Muscle of arm (tissue), 14 donors: Measurements from ENCODE around the gene C3orf33. TPM values are rescaled to one million over a fixed set of nuclear protein-coding genes. Genes with fewer than 3 reads are reported as not detected.
"Not testable (repeated sequence)": the region's sequence is repeated elsewhere in the genome, so short reads cannot be mapped to it uniquely, and the experiment has no call there.

Experiments used
- DNase-seq: peaks from one replicate; pipeline ENCODE4 v3.0.0-alpha.2; 2013
- long read RNA-seq, 11 donors: transcript quantifications; one replicate each; lab custom pipeline, GENCODE V29; 2026
- polyA plus RNA-seq, 12 donors: library from polyadenylated mRNA; unstranded; fragments of 120-200 nt; gene quantifications; one replicate each; pipeline ENCODE4 v1.2.1, GENCODE V29; 2013; ENCODE audit not compliant: insufficient read length in 12 of 12

The C3orf33 gene
- polyA plus RNA-seq, result 1 to 10 TPM in 10 of 12 donors, not detected in 2; 3.0 to 6.2 (median 4.1) TPM
- long read RNA-seq, donor 1, partial matches to known transcripts, result 0 of 3 reads
- long read RNA-seq, donor 1, other reads (novel, unspliced or antisense), result 0 of 3 reads
- long read RNA-seq, donor 2, partial matches to known transcripts, result 0 of 2 reads
- long read RNA-seq, donor 2, other reads (novel, unspliced or antisense), result 0 of 2 reads
- long read RNA-seq, donor 3, partial matches to known transcripts, result 0 of 2 reads
- long read RNA-seq, donor 3, other reads (novel, unspliced or antisense), result 0 of 2 reads
- long read RNA-seq, donor 4, result 0 reads
- long read RNA-seq, donor 5, partial matches to known transcripts, result 0 of 2 reads
- long read RNA-seq, donor 5, other reads (novel, unspliced or antisense), result 0 of 2 reads
- long read RNA-seq, donor 6, partial matches to known transcripts, result 0 of 2 reads
- long read RNA-seq, donor 6, other reads (novel, unspliced or antisense), result 0 of 2 reads
- long read RNA-seq, donor 7, result 0 reads
- long read RNA-seq, donor 8, partial matches to known transcripts, result 0 of 4 reads
- long read RNA-seq, donor 8, other reads (novel, unspliced or antisense), result 0 of 4 reads
- long read RNA-seq, donor 9, result 0 reads
- long read RNA-seq, donor 10, result 0 reads
- long read RNA-seq, donor 11, partial matches to known transcripts, result 0 of 1 reads
- long read RNA-seq, donor 11, other reads (novel, unspliced or antisense), result 0 of 1 reads

- DNase-seq, result peak; percentile 65
These were observed at the start of gene C3orf33 for GRCh38 chr3:155805802-155806618. TSS of gene C3orf33 (minus strand) at chr3:155806278. CDS start at chr3:155806252, 26 bp downstream.

GRCh38 chr3:155854141-155854940 lies 48.3 kb upstream of the C3orf33 start, which contains the start of gene SLC33A1:
TSS of gene SLC33A1 (minus strand) at chr3:155854427. CDS start at chr3:155853997, 430 bp downstream.
- peak; percentile 99 for DNase-seq

- DNase-seq, result peak; percentile 20
These were observed 47.4 kb upstream of the C3orf33 start for GRCh38 chr3:155853214-155854140.

- no peak for DNase-seq
These were observed 46.3 kb upstream of the C3orf33 start for GRCh38 chr3:155852341-155852740.

GRCh38 chr3:155849404-155849803 lies 43.3 kb upstream of the C3orf33 start:
- not testable (repeated sequence) for DNase-seq

- DNase-seq, result no peak
These were observed 41.9 kb upstream of the C3orf33 start for GRCh38 chr3:155847993-155848392.

- no peak for DNase-seq
These were observed 40.0 kb upstream of the C3orf33 start for GRCh38 chr3:155846119-155846518.

GRCh38 chr3:155843569-155843968 lies 37.5 kb upstream of the C3orf33 start:
- DNase-seq, result no peak

GRCh38 chr3:155835341-155836071 lies 29.4 kb upstream of the C3orf33 start:
- no peak for DNase-seq

GRCh38 chr3:155828490-155829098 lies 22.5 kb upstream of the C3orf33 start:
- DNase-seq, result not testable (repeated sequence)

- DNase-seq, result no peak
These were observed 9.0 kb upstream of the C3orf33 start for GRCh38 chr3:155815030-155815545.

- not testable (repeated sequence) for DNase-seq
These were observed 7.1 kb upstream of the C3orf33 start for GRCh38 chr3:155813224-155813623.

- no peak for DNase-seq
These were observed 3.1 kb upstream of the C3orf33 start for GRCh38 chr3:155809181-155809580.

GRCh38 chr3:155807823-155808222 lies 1.7 kb upstream of the C3orf33 start:
- no peak for DNase-seq

GRCh38 chr3:155805204-155805801 lies 775 bp downstream of the C3orf33 start:
- no peak for DNase-seq

- no peak for DNase-seq
These were observed 1.8 kb downstream of the C3orf33 start for GRCh38 chr3:155804323-155804722.

- no peak for DNase-seq
These were observed 13.5 kb downstream of the C3orf33 start for GRCh38 chr3:155792532-155792931.

GRCh38 chr3:155791190-155791589 lies 14.9 kb downstream of the C3orf33 start:
- no peak for DNase-seq
